Stomach smooth muscle (tissue), 2 donors: ENCODE results near the gene BAD.
A peak's percentile ranks its signal among the peaks of the same experiment; 100 is the strongest.

ENCODE experiments used
- H3K27ac ChIP-seq: one replicate; pipeline ENCODE4 v1.7.0; 2013; ENCODE audit warnings: mild to moderate bottlenecking, low read length, inconsistent platforms
- H3K27me3 ChIP-seq, 2 donors: one replicate each; pipeline ENCODE4 v1.7.0; 2013; ENCODE audit warnings: low read length in 2 of 2; ENCODE audit not compliant: insufficient read depth in 2 of 2, control insufficient read depth in 1 of 2
- H3K36me3 ChIP-seq, 2 donors: one replicate each; pipeline ENCODE4 v1.7.0; 2013; ENCODE audit warnings: low read length in 2 of 2; ENCODE audit not compliant: control insufficient read depth in 2 of 2, insufficient read depth in 2 of 2
- H3K4me1 ChIP-seq: one replicate; pipeline ENCODE4 v1.7.0; 2013; ENCODE audit warnings: low read length; ENCODE audit not compliant: control insufficient read depth, insufficient read depth
- H3K4me3 ChIP-seq, 2 donors: one replicate each; pipeline ENCODE4 v1.7.0; 2013; ENCODE audit warnings: low read length in 2 of 2
- H3K9ac ChIP-seq, 2 donors: one replicate each; pipeline ENCODE4 v1.7.0; 2013; ENCODE audit warnings: low read length in 2 of 2, mild to moderate bottlenecking in 1 of 2
- H3K9me3 ChIP-seq, 2 donors: one replicate each; pipeline ENCODE4 v1.7.0; 2013; ENCODE audit warnings: low read length in 2 of 2; ENCODE audit not compliant: control insufficient read depth in 2 of 2
- donor health status: healthy.
- donor health status: Pancreatic carcinoma.

BAD gene

GRCh38 chr11:64268025-64268892 lies 16.2 kb downstream of the BAD start:
- Histone ChIP-seq H3K27ac (peak overlapping the region; percentile 96), H3K9ac (peak overlapping the region; percentile 78 to 86), H3K4me1 (peaks cover 35% of the 10 kb centered on the region), H3K9me3 (no peaks in the 10 kb centered on the region), H3K4me3 (peak overlapping the region; percentile 72 to 94), H3K36me3 (peaks cover 0 to 17% of the 10 kb centered on the region in 2 donors), H3K27me3 (no peaks in the 10 kb centered on the region)

- Histone ChIP-seq H3K36me3 (peaks cover 9 to 20% of the 10 kb centered on the region in 2 donors), H3K9ac (no peak overlapping the region), H3K9me3 (no peaks in the 10 kb centered on the region), H3K27me3 (no peaks in the 10 kb centered on the region), H3K4me1 (peaks cover 35% of the 10 kb centered on the region), H3K27ac (peak overlapping the region; percentile 96), H3K4me3 (no peak overlapping the region)
Measured at GRCh38 chr11:64267207-64267945, 17.1 kb downstream of the BAD start.

GRCh38 chr11:64266339-64266738 lies 18.1 kb downstream of the BAD start:
- Histone ChIP-seq H3K9ac (no peak overlapping the region), H3K27ac (no peak overlapping the region), H3K9me3 (no peaks in the 10 kb centered on the region), H3K36me3 (peaks cover 12 to 25% of the 10 kb centered on the region in 2 donors), H3K27me3 (no peaks in the 10 kb centered on the region), H3K4me3 (no peak overlapping the region), H3K4me1 (peaks cover 26% of the 10 kb centered on the region)

DNA sequence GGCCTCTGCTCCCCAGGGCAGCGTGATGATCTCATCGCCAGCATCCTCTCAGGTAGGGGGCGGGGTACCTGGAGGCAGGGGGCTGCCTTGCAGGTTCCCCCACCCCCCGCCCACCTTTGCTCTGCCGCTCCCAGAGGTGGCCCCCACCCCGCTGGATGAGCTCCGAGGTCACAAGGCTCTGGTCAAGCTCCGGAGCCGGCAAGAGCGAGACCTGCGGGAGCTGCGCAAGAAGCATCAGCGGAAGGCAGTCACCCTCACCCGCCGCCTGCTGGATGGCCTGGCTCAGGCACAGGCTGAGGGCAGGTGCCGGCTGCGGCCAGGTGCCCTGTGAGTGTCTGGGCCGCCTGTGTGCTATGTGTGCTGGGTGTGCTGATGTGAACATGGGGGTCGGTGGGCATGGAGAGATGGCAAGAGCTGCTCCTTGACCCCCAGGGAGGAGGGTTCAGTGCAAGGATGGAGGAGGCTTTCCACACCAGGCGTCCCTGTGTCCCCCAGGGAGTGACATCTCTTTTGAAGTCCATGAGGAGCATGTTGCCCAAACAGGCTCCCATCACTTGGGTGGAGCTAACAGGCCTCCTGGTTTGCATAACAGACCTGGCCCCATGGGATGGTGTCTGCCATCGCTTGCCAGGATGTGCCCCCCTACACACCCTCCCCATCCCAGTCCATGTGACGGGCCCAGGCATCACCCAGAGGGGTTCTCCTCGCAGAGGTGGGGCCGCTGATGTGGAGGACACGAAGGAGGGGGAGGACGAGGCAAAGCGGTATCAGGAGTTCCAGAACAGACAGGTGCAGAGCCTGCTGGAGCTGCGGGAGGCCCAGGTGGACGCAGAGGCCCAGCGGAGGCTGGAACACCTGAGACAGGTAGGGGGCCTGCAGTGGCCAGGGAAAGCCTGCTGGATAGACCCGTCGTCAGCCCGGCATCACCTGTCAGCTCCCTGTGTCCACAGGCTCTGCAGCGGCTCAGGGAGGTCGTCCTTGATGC lies 19.0 kb downstream of the BAD start:
- Histone ChIP-seq H3K4me1 (peaks cover 24% of the 10 kb centered on the region), H3K27ac (no peak overlapping the region), H3K9me3 (no peaks in the 10 kb centered on the region), H3K36me3 (peaks cover 12 to 27% of the 10 kb centered on the region in 2 donors), H3K4me3 (no peak overlapping the region), H3K27me3 (no peaks in the 10 kb centered on the region), H3K9ac (no peak overlapping the region)

GRCh38 chr11:64264371-64264852 lies 20.1 kb downstream of the BAD start:
- H3K9ac ChIP-seq: no peak overlapping the region
- no peak overlapping the region for H3K4me3 ChIP-seq
- no peak overlapping the region for H3K27ac ChIP-seq
- H3K9me3 ChIP-seq: no peaks in the 10 kb centered on the region
- H3K4me1 ChIP-seq: peaks cover 19% of the 10 kb centered on the region
- H3K36me3 ChIP-seq: peaks cover 12 to 27% of the 10 kb centered on the region in 2 donors
- H3K27me3 ChIP-seq: no peaks in the 10 kb centered on the region

DNA sequence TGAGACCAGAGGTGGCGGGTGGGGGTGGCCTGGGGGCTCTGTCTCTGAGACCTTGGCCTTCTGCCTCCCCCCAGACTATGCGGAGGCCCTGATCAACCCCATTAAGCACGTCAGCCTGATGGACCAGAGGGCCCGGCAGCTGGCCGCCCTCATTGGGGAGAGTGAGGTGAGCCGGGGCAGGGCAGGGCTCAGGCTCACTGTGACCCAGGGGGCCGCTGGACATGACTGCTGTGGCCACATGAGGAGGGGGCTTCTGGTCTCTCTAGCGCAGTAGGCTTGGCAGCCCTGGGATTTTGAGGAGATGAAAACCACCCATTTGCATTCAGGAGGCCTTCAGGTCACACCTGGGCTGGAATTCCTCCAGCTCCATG lies 20.5 kb downstream of the BAD start:
- Histone ChIP-seq H3K9me3 (no peaks in the 10 kb centered on the region), H3K4me1 (peaks cover 14% of the 10 kb centered on the region), H3K27ac (no peak overlapping the region), H3K36me3 (peaks cover 12 to 29% of the 10 kb centered on the region in 2 donors), H3K27me3 (no peaks in the 10 kb centered on the region), H3K4me3 (no peak overlapping the region), H3K9ac (no peak overlapping the region)

DNA sequence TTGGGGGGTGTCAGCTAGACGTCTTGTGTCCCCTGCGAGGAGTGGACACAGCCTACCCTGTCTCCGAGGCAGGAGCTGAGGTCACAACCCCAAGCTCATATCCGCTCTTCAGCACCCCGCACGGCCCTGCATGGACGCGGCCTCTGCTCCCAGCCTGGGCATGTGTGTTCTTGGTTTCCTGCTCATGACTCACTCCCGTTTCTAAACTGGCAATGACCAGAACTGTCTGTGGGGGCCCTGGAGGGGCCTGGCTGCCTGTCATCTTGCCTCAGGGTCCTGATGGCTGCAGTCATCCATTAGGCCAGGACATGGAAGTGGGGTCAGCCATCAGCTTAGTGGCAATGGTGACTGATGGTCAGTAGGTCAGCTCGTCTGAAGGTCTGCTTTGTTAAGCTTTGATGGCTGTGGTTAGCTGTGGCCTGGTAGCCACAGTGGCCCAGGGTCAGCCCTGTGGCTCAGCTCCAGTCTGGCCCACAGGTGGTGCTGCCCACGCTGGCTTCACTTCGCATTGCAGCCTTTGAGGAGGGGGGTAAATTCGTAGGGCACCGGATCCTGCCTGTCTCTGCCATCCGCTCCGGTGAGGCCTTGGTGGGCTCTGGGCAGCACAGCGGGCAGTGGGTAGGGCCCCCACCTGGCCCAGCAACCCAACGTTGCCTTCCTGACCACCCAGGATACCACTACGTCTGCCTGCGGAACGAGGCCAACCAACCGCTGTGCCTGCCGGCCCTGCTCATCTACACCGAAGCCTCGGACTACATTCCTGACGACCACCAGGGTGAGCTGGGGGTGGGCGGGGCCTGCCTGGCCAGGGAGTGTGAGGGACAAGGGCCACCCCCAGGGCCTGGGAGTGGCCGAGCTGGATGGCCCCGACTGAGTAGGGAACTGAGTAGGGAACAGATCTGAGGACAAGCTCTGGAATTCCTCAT lies 21.2 kb downstream of the BAD start:
- no peak overlapping the region for H3K9ac ChIP-seq
- peaks cover 8% of the 10 kb centered on the region for H3K4me1 ChIP-seq
- no peaks in the 10 kb centered on the region for H3K9me3 ChIP-seq
- H3K4me3 ChIP-seq: no peak overlapping the region
- no peaks in the 10 kb centered on the region for H3K27me3 ChIP-seq
- H3K36me3 ChIP-seq: peaks cover 15 to 32% of the 10 kb centered on the region in 2 donors
- no peak overlapping the region for H3K27ac ChIP-seq

- Histone ChIP-seq H3K4me1 (no peaks in the 10 kb centered on the region), H3K27me3 (no peaks in the 10 kb centered on the region), H3K4me3 (no peak overlapping the region), H3K9ac (no peak overlapping the region), H3K27ac (no peak overlapping the region), H3K9me3 (no peaks in the 10 kb centered on the region), H3K36me3 (peaks cover 17 to 32% of the 10 kb centered on the region in 2 donors)
Measured at GRCh38 chr11:64262271-64263002, 22.0 kb downstream of the BAD start.

- Histone ChIP-seq H3K9me3 (no peaks in the 10 kb centered on the region), H3K36me3 (peaks cover 18 to 33% of the 10 kb centered on the region in 2 donors), H3K27ac (no peak overlapping the region), H3K27me3 (no peaks in the 10 kb centered on the region), H3K9ac (no peak overlapping the region), H3K4me1 (no peaks in the 10 kb centered on the region), H3K4me3 (no peak overlapping the region)
Measured at GRCh38 chr11:64261556-64262080, 22.8 kb downstream of the BAD start.
